HEK293 (cell line): Measurements from ENCODE around the gene VEGFA.
A peak's percentile ranks its signal among the peaks of the same experiment; 100 is the strongest.

Source experiments
- CTCF ChIA-PET: fragments of 350-600 bp; formaldehyde crosslinking; extraction: SDS; loops from one replicate; lab custom pipeline; 2021; ENCODE audit warnings: antibody characterized with exemption; lab: Yijun Ruan, JAX
- POLR2A ChIA-PET: fragments of 300-600 bp; formaldehyde crosslinking; extraction: SDS; loops from one replicate; lab custom pipeline; 2020; ENCODE audit warnings: antibody characterized with exemption, inconsistent platforms; lab: Yijun Ruan, JAX
- H3K27ac ChIP-seq: fragments of 200-500 bp; sonication (Bioruptor generic); 2 replicates; pipeline ENCODE4 v1.5.1; 2014; ENCODE audit warnings: low read depth, low read length, control low read depth, inconsistent platforms; ENCODE audit errors: extremely low read depth
- H3K36me3 ChIP-seq, 2 experiments: fragments of 200-500 bp in 1 of 2; sonication (Bioruptor generic) in 1 of 2; 1 replicate in 1 of 2; 2 replicates in 1 of 2; pipeline ENCODE4 v1.5.1; 2014 to 2017; ENCODE audit warnings: inconsistent platforms in 2 of 2, low read length in 2 of 2; ENCODE audit not compliant: control insufficient read depth in 2 of 2, insufficient read depth in 1 of 2
- H3K4me1 ChIP-seq: fragments of 200-500 bp; sonication (Bioruptor generic); 2 replicates; pipeline ENCODE4 v1.5.1; 2014; ENCODE audit warnings: mild to moderate bottlenecking, low read length, inconsistent platforms; ENCODE audit not compliant: control insufficient read depth, insufficient read depth
- H3K4me3 ChIP-seq: 2 replicates; pipeline ENCODE4 v1.5.1; 2011; ENCODE audit warnings: low read depth, mild to moderate bottlenecking, control low read depth, low read length, moderate library complexity
- H3K9me3 ChIP-seq: fragments of 200-500 bp; sonication (Bioruptor generic); 2 replicates; pipeline ENCODE4 v1.5.1; 2014; ENCODE audit warnings: low read depth, low read length, inconsistent platforms; ENCODE audit not compliant: control insufficient read depth, insufficient read depth
- BCL11B ChIP-seq: fragments of 450-650 bp; formaldehyde crosslinking; IDR thresholded peaks from 2 replicates; pipeline ENCODE4 v1.5.1; 2016; ENCODE audit warnings: low read depth, missing biosample characterization, missing genetic modification characterization
- EGR2 ChIP-seq: fragments of 450-650 bp; formaldehyde crosslinking; IDR thresholded peaks from 2 replicates; pipeline ENCODE4 v1.5.1; 2016; ENCODE audit warnings: low read depth, missing biosample characterization, missing genetic modification characterization
- GFI1B ChIP-seq: fragments of 450-650 bp; formaldehyde crosslinking; IDR thresholded peaks from 2 replicates; pipeline ENCODE4 v1.5.1; 2016; ENCODE audit warnings: missing biosample characterization, missing genetic modification characterization
- GLIS2 ChIP-seq: fragments of 450-650 bp; formaldehyde crosslinking; IDR thresholded peaks from 2 replicates; pipeline ENCODE4 v1.5.1; 2016; ENCODE audit warnings: missing biosample characterization, missing genetic modification characterization
- ZFHX2 ChIP-seq: fragments of 450-650 bp; formaldehyde crosslinking; conservative IDR thresholded peaks from 2 replicates; pipeline ENCODE4 v1.5.1; 2016; ENCODE audit warnings: missing biosample characterization, missing genetic modification characterization
- ZFP69B ChIP-seq: fragments of 450-650 bp; formaldehyde crosslinking; IDR thresholded peaks from 2 replicates; pipeline ENCODE4 v1.5.1; 2016; ENCODE audit warnings: missing biosample characterization, missing genetic modification characterization
- ZIC2 ChIP-seq: fragments of 450-650 bp; formaldehyde crosslinking; IDR thresholded peaks from 2 replicates; pipeline ENCODE4 v1.5.1; 2016; ENCODE audit warnings: missing biosample characterization, missing genetic modification characterization
- ZNF423 ChIP-seq: fragments of 450-650 bp; formaldehyde crosslinking; IDR thresholded peaks from 2 replicates; pipeline ENCODE4 v1.5.1; 2016; ENCODE audit warnings: missing biosample characterization, missing genetic modification characterization
- ZNF677 ChIP-seq: fragments of 450-650 bp; IDR thresholded peaks from 2 replicates; pipeline ENCODE4 v1.5.0; 2018; ENCODE audit warnings: missing biosample characterization, mild to moderate bottlenecking, missing genetic modification characterization, moderate library complexity
- ZNF837 ChIP-seq: fragments of 450-650 bp; formaldehyde crosslinking; IDR thresholded peaks from 2 replicates; pipeline ENCODE4 v1.5.1; 2016; ENCODE audit warnings: missing biosample characterization, missing genetic modification characterization
- TF ChIP-seq, protein P1 (sequence below): fragments of 450-650 bp; formaldehyde crosslinking; IDR thresholded peaks from 2 replicates; pipeline ENCODE4 v1.5.1; 2017; ENCODE audit warnings: missing biosample characterization, missing genetic modification characterization
- TF ChIP-seq, protein P2 (sequence below): fragments of 450-650 bp; formaldehyde crosslinking; IDR thresholded peaks from 2 replicates; pipeline ENCODE4 v1.5.0; 2017; ENCODE audit warnings: missing biosample characterization, missing genetic modification characterization, borderline replicate concordance
- TF ChIP-seq, protein P3 (sequence below): fragments of 450-650 bp; formaldehyde crosslinking; IDR thresholded peaks from 2 replicates; pipeline ENCODE4 v1.5.1; 2016; ENCODE audit warnings: missing biosample characterization, missing genetic modification characterization
- TF ChIP-seq, protein P4 (sequence below): fragments of 450-650 bp; formaldehyde crosslinking; IDR thresholded peaks from 2 replicates; pipeline ENCODE4 v1.5.1; 2016; ENCODE audit warnings: missing biosample characterization, missing genetic modification characterization
- TF ChIP-seq, protein P5 (sequence below): fragments of 450-650 bp; formaldehyde crosslinking; IDR thresholded peaks from 2 replicates; pipeline ENCODE4 v1.5.1; 2017; ENCODE audit warnings: missing biosample characterization, missing genetic modification characterization
- TF ChIP-seq, protein P6 (sequence below): fragments of 450-650 bp; formaldehyde crosslinking; IDR thresholded peaks from 2 replicates; pipeline ENCODE4 v1.5.1; 2016; ENCODE audit warnings: missing biosample characterization, missing genetic modification characterization

VEGFA gene

DNA sequence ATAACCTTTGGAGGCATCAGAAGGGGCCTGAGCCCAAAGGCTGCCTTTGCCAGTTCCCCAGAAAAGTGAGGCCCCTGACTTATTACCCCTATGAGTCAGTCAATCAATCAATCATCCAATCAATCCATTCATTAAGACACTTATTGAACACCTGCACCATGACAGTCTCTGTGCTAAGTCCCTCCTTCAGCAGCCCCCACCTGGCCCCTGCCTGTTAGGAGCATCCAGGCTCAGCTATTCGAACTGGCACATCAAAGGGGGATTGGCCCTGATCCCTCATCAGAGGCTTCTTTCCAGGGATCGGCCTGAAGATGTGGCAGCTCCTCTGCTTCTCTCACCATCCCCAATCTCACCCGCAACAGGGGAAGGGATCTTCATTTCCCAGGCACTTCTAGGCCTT lies 27.7 kb upstream of the VEGFA start (continued):
- TF ChIP-seq, protein P1, sequence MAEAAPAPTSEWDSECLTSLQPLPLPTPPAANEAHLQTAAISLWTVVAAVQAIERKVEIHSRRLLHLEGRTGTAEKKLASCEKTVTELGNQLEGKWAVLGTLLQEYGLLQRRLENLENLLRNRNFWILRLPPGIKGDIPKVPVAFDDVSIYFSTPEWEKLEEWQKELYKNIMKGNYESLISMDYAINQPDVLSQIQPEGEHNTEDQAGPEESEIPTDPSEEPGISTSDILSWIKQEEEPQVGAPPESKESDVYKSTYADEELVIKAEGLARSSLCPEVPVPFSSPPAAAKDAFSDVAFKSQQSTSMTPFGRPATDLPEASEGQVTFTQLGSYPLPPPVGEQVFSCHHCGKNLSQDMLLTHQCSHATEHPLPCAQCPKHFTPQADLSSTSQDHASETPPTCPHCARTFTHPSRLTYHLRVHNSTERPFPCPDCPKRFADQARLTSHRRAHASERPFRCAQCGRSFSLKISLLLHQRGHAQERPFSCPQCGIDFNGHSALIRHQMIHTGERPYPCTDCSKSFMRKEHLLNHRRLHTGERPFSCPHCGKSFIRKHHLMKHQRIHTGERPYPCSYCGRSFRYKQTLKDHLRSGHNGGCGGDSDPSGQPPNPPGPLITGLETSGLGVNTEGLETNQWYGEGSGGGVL (tag by site-specific recombination), result no peak
- TF ChIP-seq ZNF423 (tag by site-specific recombination), result no peak
- no peak for TF ChIP-seq ZNF677 (tag by site-specific recombination)
- TF ChIP-seq, protein P2, sequence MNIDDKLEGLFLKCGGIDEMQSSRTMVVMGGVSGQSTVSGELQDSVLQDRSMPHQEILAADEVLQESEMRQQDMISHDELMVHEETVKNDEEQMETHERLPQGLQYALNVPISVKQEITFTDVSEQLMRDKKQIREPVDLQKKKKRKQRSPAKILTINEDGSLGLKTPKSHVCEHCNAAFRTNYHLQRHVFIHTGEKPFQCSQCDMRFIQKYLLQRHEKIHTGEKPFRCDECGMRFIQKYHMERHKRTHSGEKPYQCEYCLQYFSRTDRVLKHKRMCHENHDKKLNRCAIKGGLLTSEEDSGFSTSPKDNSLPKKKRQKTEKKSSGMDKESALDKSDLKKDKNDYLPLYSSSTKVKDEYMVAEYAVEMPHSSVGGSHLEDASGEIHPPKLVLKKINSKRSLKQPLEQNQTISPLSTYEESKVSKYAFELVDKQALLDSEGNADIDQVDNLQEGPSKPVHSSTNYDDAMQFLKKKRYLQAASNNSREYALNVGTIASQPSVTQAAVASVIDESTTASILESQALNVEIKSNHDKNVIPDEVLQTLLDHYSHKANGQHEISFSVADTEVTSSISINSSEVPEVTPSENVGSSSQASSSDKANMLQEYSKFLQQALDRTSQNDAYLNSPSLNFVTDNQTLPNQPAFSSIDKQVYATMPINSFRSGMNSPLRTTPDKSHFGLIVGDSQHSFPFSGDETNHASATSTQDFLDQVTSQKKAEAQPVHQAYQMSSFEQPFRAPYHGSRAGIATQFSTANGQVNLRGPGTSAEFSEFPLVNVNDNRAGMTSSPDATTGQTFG (tag by site-specific recombination), result no peak
- TF ChIP-seq, protein P3, sequence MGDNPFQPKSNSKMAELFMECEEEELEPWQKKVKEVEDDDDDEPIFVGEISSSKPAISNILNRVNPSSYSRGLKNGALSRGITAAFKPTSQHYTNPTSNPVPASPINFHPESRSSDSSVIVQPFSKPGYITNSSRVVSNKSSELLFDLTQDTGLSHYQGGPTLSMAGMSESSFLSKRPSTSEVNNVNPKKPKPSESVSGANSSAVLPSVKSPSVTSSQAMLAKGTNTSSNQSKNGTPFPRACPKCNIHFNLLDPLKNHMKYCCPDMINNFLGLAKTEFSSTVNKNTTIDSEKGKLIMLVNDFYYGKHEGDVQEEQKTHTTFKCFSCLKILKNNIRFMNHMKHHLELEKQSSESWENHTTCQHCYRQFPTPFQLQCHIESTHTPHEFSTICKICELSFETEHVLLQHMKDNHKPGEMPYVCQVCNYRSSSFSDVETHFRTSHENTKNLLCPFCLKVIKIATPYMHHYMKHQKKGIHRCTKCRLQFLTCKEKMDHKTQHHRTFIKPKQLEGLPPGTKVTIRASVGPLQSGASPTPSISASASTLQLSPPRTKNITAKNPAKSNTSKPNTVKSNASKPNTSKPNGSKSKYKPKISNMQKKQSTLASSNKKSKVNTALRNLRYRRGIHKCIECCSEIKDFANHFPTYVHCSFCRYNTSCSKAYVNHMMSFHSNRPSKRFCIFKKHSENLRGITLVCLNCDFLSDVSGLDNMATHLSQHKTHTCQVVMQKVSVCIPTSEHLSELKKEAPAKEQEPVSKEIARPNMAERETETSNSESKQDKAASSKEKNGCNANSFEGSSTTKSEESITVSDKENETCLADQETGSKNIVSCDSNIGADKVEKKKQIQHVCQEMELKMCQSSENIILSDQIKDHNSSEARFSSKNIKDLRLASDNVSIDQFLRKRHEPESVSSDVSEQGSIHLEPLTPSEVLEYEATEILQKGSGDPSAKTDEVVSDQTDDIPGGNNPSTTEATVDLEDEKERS (tag by site-specific recombination), result no peak

- Histone ChIP-seq H3K9me3 (no peaks in the 10 kb centered on the region), H3K27ac (no peak overlapping the region), H3K36me3 (no peaks in the 10 kb centered on the region), H3K4me1 (no peaks in the 10 kb centered on the region), H3K4me3 (no peak overlapping the region)
- ChIA-PET CTCF (interaction anchor here (0.6 to 2.2 kb wide), 10 partner anchors 12 to 833 kb away, joined by 3 to 6 read pairs (median 4); partner anchors contain the start of gene VEGFA), POLR2A (no interaction called here)
- no peak for TF ChIP-seq GLIS2 (tag by site-specific recombination)
- 0 out of 2 replicates have a peak, but pooled peaks have one; percentile 29 for TF ChIP-seq ZIC2 (tag by site-specific recombination)
- peak; percentile 72 for TF ChIP-seq ZFHX2
- TF ChIP-seq GFI1B (tag by site-specific recombination), result no peak
- peak; percentile 51; the same call in 1 of the 2 replicates for TF ChIP-seq EGR2
Measured at GRCh38 chr6:43742931-43743632, 26.9 kb upstream of the VEGFA start.

DNA sequence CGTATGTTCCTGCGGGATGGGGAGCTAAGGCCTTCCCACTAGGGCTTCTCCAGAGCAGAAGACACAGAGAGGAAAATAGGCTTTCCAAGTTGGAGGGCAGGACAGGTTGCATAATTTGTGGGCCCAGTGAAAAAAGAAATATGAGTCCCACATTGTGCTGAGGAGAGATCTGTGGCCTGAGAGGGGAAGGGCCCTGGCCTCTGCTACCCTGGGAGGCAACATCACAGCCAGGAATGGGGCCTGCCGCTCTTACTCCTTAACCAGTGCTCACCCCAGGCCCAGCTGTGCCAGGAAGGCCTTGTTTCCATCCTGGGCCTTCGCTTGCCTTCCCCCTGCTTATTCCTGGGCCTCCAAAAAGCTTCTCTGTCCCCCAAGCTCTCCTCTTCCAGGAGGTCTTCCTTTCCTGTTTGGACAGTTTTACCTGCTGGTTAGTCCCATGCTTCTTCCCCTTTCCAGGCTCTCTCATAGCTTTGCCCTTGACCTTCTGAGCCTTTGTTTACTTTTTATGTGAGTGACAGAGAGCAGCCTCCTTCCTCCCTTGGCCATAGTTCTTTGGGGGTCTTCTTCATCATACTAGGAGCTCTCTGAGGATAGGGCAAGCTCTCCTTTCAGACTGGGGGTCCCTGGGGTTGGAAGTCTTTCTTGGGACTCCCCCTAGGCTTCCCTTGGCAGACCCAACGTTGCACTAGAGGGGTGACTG lies 26.2 kb upstream of the VEGFA start:
- CTCF ChIA-PET, result interaction anchor here (0.7 to 2.2 kb wide), 10 partner anchors 13 to 273 kb away, joined by 3 to 6 read pairs (median 4); partner anchors contain the start of gene VEGFA
- H3K4me1 ChIP-seq, result no peaks in the 10 kb centered on the region
- TF ChIP-seq BCL11B (tag by site-specific recombination) (no peak), ZFP69B (tag by site-specific recombination) (0 out of 2 replicates have a peak, but pooled peaks have one; percentile 30), ZNF837 (no peak)
- TF ChIP-seq, protein P4, sequence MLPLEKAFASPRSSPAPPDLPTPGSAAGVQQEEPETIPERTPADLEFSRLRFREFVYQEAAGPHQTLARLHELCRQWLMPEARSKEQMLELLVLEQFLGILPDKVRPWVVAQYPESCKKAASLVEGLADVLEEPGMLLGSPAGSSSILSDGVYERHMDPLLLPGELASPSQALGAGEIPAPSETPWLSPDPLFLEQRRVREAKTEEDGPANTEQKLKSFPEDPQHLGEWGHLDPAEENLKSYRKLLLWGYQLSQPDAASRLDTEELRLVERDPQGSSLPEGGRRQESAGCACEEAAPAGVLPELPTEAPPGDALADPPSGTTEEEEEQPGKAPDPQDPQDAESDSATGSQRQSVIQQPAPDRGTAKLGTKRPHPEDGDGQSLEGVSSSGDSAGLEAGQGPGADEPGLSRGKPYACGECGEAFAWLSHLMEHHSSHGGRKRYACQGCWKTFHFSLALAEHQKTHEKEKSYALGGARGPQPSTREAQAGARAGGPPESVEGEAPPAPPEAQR (tag by site-specific recombination), result no peak
- TF ChIP-seq, protein P5, sequence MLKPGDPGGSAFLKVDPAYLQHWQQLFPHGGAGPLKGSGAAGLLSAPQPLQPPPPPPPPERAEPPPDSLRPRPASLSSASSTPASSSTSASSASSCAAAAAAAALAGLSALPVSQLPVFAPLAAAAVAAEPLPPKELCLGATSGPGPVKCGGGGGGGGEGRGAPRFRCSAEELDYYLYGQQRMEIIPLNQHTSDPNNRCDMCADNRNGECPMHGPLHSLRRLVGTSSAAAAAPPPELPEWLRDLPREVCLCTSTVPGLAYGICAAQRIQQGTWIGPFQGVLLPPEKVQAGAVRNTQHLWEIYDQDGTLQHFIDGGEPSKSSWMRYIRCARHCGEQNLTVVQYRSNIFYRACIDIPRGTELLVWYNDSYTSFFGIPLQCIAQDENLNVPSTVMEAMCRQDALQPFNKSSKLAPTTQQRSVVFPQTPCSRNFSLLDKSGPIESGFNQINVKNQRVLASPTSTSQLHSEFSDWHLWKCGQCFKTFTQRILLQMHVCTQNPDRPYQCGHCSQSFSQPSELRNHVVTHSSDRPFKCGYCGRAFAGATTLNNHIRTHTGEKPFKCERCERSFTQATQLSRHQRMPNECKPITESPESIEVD (tag by site-specific recombination), result no peak
- TF ChIP-seq, protein P6, sequence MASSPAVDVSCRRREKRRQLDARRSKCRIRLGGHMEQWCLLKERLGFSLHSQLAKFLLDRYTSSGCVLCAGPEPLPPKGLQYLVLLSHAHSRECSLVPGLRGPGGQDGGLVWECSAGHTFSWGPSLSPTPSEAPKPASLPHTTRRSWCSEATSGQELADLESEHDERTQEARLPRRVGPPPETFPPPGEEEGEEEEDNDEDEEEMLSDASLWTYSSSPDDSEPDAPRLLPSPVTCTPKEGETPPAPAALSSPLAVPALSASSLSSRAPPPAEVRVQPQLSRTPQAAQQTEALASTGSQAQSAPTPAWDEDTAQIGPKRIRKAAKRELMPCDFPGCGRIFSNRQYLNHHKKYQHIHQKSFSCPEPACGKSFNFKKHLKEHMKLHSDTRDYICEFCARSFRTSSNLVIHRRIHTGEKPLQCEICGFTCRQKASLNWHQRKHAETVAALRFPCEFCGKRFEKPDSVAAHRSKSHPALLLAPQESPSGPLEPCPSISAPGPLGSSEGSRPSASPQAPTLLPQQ, result peak; percentile 46; the same call in 1 of the 2 replicates

More for the DNA sequence above, 26.2 kb upstream of the VEGFA start:
- H3K36me3 ChIP-seq, result no peaks in the 10 kb centered on the region
- POLR2A ChIA-PET, result interaction anchor here (1.3 kb wide), 1 partner anchor 26 kb away, joined by 4 read pairs; the partner anchor contains the start of gene VEGFA
- H3K9me3 ChIP-seq, result no peaks in the 10 kb centered on the region
- no peak overlapping the region for H3K27ac ChIP-seq
- H3K4me3 ChIP-seq, result no peak overlapping the region
